GM19328 (cell line): ENCODE results near the gene RASAL2.
"Not testable (repeated sequence)": the region's sequence is repeated elsewhere in the genome, so short reads cannot be mapped to it uniquely, and the experiment has no call there.

Experiments used
- ATAC-seq: cut with Tn5 transposase; IDR thresholded peaks from one replicate; pipeline ENCODE4 v1.9.1; 2021; ENCODE audit warnings: mild to moderate bottlenecking, moderate library complexity; ENCODE audit not compliant: unreplicated experiment

The RASAL2 gene

DNA sequence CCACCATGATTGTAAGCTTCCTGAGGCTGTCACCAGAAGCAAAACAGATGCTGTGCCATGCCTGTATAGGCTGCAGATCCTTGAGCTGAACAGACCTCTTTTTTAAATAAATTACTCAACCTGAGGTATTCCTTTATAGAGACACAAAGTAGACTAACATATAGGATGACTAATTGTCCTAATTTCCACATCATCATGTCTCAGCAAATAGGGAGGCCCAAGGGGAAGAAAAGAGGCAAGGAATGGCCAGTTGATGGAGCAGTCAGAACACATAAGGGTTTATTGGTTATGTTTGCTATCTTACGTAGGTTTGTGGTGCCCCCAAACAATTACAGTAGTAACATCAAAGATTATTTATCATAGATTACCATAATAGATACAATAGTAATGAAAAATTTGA, 126.2 kb downstream of the RASAL2 start:
- no peak for ATAC-seq

- no peak for ATAC-seq
These were observed 129.4 kb downstream of the RASAL2 start for GRCh38 chr1:178223289-178223688.

GRCh38 chr1:178224358-178224757, 130.5 kb downstream of the RASAL2 start:
- ATAC-seq: no peak

- no peak for ATAC-seq
These were observed 137.0 kb downstream of the RASAL2 start for GRCh38 chr1:178230881-178231409.

GRCh38 chr1:178232108-178232507, 138.2 kb downstream of the RASAL2 start:
- no peak for ATAC-seq

DNA sequence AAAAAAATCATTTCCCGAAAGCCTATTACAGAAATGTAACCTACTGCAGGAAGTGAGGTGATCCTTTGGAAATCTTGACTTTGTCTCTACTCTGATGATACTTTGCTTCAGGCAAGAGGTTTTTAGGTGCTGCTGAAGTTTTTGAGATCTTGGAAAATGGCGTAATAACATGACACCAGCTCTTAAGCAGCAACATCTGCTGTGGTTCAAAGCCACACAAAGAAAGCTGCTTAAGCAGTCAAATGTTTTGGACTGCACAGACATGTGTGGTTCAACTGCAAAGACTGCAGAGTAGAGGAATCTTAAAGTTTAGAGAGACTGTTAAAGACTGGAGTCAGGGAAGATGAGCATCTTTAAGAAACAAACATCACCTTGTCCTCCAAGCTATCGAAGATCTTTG, 139.0 kb downstream of the RASAL2 start:
- ATAC-seq: no peak

DNA sequence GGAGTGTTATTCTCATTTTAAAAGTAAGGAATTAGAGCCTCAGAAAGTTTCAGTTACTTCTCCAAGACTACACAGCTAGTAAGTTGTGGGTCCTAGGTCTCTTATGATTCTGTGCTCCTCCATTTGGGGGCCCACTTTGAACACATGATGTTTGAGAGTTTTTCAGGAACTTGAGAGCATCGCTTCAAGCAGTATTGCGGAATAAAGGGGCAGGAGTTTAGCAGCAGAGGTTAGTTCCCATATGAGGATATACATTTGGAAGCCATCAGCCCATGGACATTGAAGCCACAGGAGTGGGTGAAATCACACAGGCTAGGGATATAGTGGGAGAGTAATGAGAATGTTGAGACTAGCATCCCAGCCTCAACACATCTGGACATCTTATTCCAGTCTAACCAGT, 143.2 kb downstream of the RASAL2 start:
- ATAC-seq: no peak

- ATAC-seq: no peak
These were observed 145.0 kb downstream of the RASAL2 start for GRCh38 chr1:178238722-178239510.

- no peak for ATAC-seq
These were observed 147.2 kb downstream of the RASAL2 start for GRCh38 chr1:178241057-178241456.

GRCh38 chr1:178241837-178242236, 147.9 kb downstream of the RASAL2 start:
- ATAC-seq: no peak

- ATAC-seq: no peak
These were observed 149.2 kb downstream of the RASAL2 start for GRCh38 chr1:178243119-178243518.

DNA sequence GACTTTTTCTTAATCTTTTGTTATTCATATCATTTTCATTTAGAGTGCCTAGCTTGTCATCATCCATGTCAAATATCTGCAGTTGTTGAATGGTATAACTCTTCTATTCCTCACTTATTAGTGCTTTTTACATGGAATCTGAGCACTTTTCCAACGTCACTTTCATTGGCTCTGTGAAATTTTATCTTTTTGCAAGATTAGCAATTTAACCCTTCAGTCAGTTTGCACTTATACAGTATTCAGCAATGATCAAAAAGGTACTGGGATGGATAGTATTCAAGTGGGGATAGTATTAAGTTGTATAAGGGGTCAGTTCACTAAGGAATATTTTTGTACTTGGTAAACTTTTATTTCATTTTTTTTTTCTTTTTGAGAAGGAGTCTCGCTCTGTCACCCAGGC, 150.0 kb downstream of the RASAL2 start:
- ATAC-seq: no peak

- ATAC-seq: not testable (repeated sequence)
These were observed 154.4 kb downstream of the RASAL2 start for GRCh38 chr1:178248284-178248683.

GRCh38 chr1:178253581-178253980, 159.7 kb downstream of the RASAL2 start:
- ATAC-seq: not testable (repeated sequence)

DNA sequence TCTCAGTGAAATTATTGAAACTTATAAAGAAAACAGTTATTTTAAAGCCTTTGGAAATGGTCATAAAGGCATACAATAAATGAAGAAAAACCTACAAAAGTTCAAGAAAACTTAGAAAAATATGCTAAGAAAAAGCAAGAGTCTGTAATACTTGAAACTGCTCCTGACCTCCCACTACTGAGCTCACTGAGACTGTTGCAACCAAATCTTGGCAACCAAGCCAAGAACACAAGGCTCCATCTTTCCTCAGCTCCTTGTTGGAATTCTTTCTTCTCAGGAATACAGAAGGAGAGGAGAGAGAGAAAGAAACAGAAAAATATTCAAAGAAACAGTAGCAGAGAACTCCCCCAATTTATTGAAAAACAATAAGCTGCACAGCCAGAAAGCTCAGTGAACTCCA, 160.5 kb downstream of the RASAL2 start:
- no peak for ATAC-seq

DNA sequence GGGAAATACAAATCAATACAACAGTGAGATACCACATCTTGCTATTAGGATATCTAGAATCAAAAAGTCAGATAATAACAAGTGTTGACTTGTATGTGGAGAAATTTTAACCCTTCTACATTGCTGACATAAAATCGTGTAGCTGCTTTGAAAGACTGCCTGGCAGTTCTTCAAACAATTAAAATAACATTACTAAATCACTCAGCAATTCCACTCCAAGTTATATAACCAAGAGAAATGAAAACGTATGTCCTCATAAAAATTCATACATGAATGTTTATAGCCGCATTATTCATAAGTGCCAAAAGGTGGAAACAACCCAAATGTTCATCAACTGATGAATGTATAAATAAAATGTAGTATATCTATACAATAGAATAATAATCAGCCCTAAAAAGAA, 164.6 kb downstream of the RASAL2 start:
- no peak for ATAC-seq

DNA sequence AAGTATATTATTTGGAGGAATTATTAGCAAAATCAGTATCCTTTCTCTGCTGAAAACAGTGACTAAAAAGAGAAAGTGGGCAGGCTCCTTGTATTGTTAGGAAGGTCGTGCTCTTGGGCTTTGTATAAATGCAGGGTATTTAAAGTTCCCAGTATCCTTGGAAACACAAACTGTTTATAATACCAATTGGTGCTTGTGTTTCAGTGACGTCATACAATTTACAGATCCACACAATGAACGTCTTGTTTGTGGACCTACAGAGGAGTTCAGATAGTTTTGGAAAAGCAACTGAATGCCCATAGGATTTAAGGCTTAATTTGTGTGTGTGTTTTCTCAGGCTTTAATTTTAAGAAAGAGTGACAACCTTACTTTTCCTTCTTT, 168.2 kb downstream of the RASAL2 start:
- no peak for ATAC-seq

- no peak for ATAC-seq
These were observed 169.4 kb downstream of the RASAL2 start for GRCh38 chr1:178263341-178263740.

- no peak for ATAC-seq
These were observed 172.2 kb downstream of the RASAL2 start for GRCh38 chr1:178266113-178266512.

DNA sequence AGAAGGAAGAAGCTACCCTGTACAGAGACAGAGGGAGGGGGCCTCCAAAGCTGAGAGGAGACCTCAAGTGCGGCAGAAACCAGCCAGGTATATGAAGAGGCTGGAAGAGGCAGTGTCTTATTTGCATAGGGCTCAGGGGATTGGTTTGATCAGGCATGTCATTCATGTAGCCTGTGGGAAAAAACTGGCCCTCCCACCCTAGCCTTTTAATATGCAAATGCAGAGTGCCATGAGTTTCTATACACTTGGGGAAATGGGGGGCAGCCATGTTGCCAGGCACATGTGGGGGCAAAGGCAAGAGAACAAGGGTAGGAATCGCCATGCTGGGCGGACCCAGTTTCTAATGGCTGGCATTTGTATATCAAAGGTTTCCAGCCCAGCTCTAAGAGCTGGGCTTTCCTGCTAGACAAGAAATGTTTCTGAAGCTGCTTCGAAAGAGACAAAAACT, 172.7 kb downstream of the RASAL2 start:
- ATAC-seq: no peak

- ATAC-seq: no peak
These were observed 173.8 kb downstream of the RASAL2 start for GRCh38 chr1:178267646-178268094.

- no peak for ATAC-seq
These were observed 177.6 kb downstream of the RASAL2 start for GRCh38 chr1:178271471-178271870.
